Stimulated activated CD4-positive, alpha-beta T cell treated with anti-CD3 and anti-CD28 coated beads, TNF-alpha, amount 100 ng/mL, for 1 hour (primary cell): Measurements from ENCODE around the gene CRYGA.
"Not testable (repeated sequence)": the region's sequence is repeated elsewhere in the genome, so short reads cannot be mapped to it uniquely, and the experiment has no call there.

Experiments used
- DNase-seq, 3 donors: peaks; one replicate each; pipeline ENCODE4 v3.0.0-alpha.2; 2020; ENCODE audit warnings: low read depth in 3 of 3, low spot score in 1 of 3

Gene CRYGA

GRCh38 chr2:208127090-208127489 lies 36.3 kb downstream of the CRYGA start:
- no peak for DNase-seq

GRCh38 chr2:208125251-208125650 lies 38.1 kb downstream of the CRYGA start:
- no peak for DNase-seq

- not testable (repeated sequence) for DNase-seq
Observed at GRCh38 chr2:208124013-208124715, 39.2 kb downstream of the CRYGA start, which contains the start of gene CRYGD. CRYGD (minus strand) TSS chr2:208124524; CDS start chr2:208124473, 51 bp downstream.

- DNase-seq = no peak
Observed at GRCh38 chr2:208122248-208122647, 41.1 kb downstream of the CRYGA start.

GRCh38 chr2:208118918-208119317 lies 44.5 kb downstream of the CRYGA start:
- DNase-seq = no peak

GRCh38 chr2:208117390-208117789 lies 46.0 kb downstream of the CRYGA start:
- DNase-seq = not testable (repeated sequence)

- DNase-seq = no peak
Observed at GRCh38 chr2:208112969-208113368, 50.4 kb downstream of the CRYGA start.

- not testable (repeated sequence) for DNase-seq
Observed at GRCh38 chr2:208112273-208112745, 51.1 kb downstream of the CRYGA start.
